HepG2 (cell line): ENCODE data around the gene MAPK13. TPM values are rescaled to one million over a fixed set of nuclear protein-coding genes. Genes with fewer than 3 reads are reported as not detected.

Experiments used
- ATAC-seq: fragments of 200-7000 bp; cut with Tn5 transposase; 3 replicates; pipeline ENCODE4 v1.9.1; 2020; ENCODE audit warnings: mild to moderate bottlenecking, moderate library complexity
- BruUV-seq: library from RNA; stranded (reverse); fragments of 400-500 nt; replicated peaks from 2 replicates; lab custom pipeline; 2021; lab: Mats Ljungman, UMichigan
- CTCF ChIA-PET: fragments of 300-600 bp; formaldehyde crosslinking; extraction: SDS; loops from one replicate; lab custom pipeline; 2021; ENCODE audit warnings: low total read pairs, inconsistent platforms, low intra/inter-chr PET ratio; lab: Yijun Ruan, JAX
- POLR2A ChIA-PET: fragments of 350-600 bp; sonication (Branson Sonifier 250); formaldehyde crosslinking; loops from one replicate; lab custom pipeline; 2020; ENCODE audit warnings: antibody characterized with exemption, inconsistent platforms; lab: Yijun Ruan, JAX
- DNase-seq: peaks from one replicate; pipeline ENCODE4 v3.0.0-alpha.2; 2015; ENCODE audit warnings: low spot score
- FAIRE-seq: peaks from 3 replicates; lab custom pipeline; 2011; peaks lifted over from hg19 to GRCh38; lab: Jason Lieb, UNC
- H2AFZ ChIP-seq: one replicate; pipeline ENCODE4 v1.6.1; 2011; ENCODE audit warnings: low read length, inconsistent platforms
- H3K27ac ChIP-seq: fragments of 300-600 bp; 3 replicates; pipeline ENCODE4 v1.8.0; 2011; ENCODE audit warnings: mixed run types, mild to moderate bottlenecking, mixed read lengths, low read length, inconsistent platforms; ENCODE audit not compliant: insufficient read depth; ENCODE audit errors: extremely low read length
- H3K27me3 ChIP-seq, 2 experiments: fragments of 200-600 bp in 1 of 2; 2 replicates in 1 of 2; 3 replicates in 1 of 2; pipeline versions ENCODE4 v1.6.0 to v1.8.0; 2011; ENCODE audit warnings: low read length in 2 of 2, mild to moderate bottlenecking in 2 of 2, moderate library complexity in 2 of 2, inconsistent platforms in 1 of 2; ENCODE audit not compliant: insufficient read depth in 2 of 2, control insufficient read depth in 1 of 2
- H3K36me3 ChIP-seq, 2 experiments: fragments of 200-600 bp in 1 of 2; replicated peaks in 1 of 2; 2 replicates in 1 of 2; 3 replicates in 1 of 2; pipeline versions ENCODE4 v1.5.1 to v1.8.0; 2011; ENCODE audit warnings: low read length in 2 of 2, inconsistent platforms in 1 of 2; ENCODE audit not compliant: insufficient read depth in 2 of 2, control insufficient read depth in 1 of 2
- H3K4me1 ChIP-seq: 2 replicates; pipeline ENCODE4 v1.5.1; 2012; ENCODE audit warnings: low read length, inconsistent platforms; ENCODE audit not compliant: insufficient read depth
- H3K4me2 ChIP-seq: 2 replicates; pipeline ENCODE4 v1.6.0; 2011; ENCODE audit warnings: low read depth, low read length, inconsistent platforms
- H3K4me3 ChIP-seq, 3 experiments: fragments of 200-600 bp in 1 of 3; sonication (generic), shearing (Covaris generic) in 1 of 3; replicated peaks in 1 of 3; 2 replicates each; pipeline ENCODE4 v1.5.1; 2011 to 2016; ENCODE audit warnings: low read length in 3 of 3, inconsistent platforms in 2 of 3, low read depth in 2 of 3, mild to moderate bottlenecking in 2 of 3, control low read depth in 1 of 3, mixed read lengths in 1 of 3; ENCODE audit not compliant: insufficient read depth in 1 of 3
- H3K79me2 ChIP-seq: one replicate; pipeline ENCODE4 v1.6.1; 2011; ENCODE audit warnings: low read length, inconsistent platforms; ENCODE audit not compliant: insufficient read depth
- H3K9ac ChIP-seq: 2 replicates; pipeline ENCODE4 v1.6.0; 2011; ENCODE audit warnings: mild to moderate bottlenecking, low read depth, low read length, inconsistent platforms; ENCODE audit not compliant: insufficient read depth
- H3K9me3 ChIP-seq: 2 replicates; pipeline ENCODE4 v1.5.1; 2012; ENCODE audit warnings: mild to moderate bottlenecking, low read length
- H4K20me1 ChIP-seq: 2 replicates; pipeline ENCODE4 v1.6.0; 2011; ENCODE audit warnings: inconsistent platforms, mild to moderate bottlenecking, low read length, moderate library complexity; ENCODE audit not compliant: insufficient read depth
- ATM ChIP-seq: fragments of 450-650 bp; IDR thresholded peaks from 2 replicates; pipeline ENCODE4 v1.7.1; 2017; ENCODE audit warnings: mild to moderate bottlenecking, borderline replicate concordance
- BRCA1 ChIP-seq: sonication (generic); formaldehyde crosslinking; IDR thresholded peaks from 2 replicates; pipeline ENCODE4 v1.4.0; 2020; ENCODE audit warnings: missing genetic modification reagents
- ERF ChIP-seq: IDR thresholded peaks from 2 replicates; pipeline ENCODE4 v1.6.1; 2018; ENCODE audit warnings: missing biosample characterization, missing genetic modification reagents
- IKZF4 ChIP-seq: sonication (generic); formaldehyde crosslinking; IDR thresholded peaks from 2 replicates; pipeline ENCODE4 v1.5.1; 2020; ENCODE audit warnings: borderline replicate concordance, mild to moderate bottlenecking, low read depth, missing genetic modification reagents; ENCODE audit errors: not compliant biosample characterization
- IRX3 ChIP-seq: sonication (generic); formaldehyde crosslinking; IDR thresholded peaks from 2 replicates; pipeline ENCODE4 v1.8.1; 2023; ENCODE audit warnings: mild to moderate bottlenecking, low read depth, missing genetic modification reagents, borderline replicate concordance
- MYC ChIP-seq: sonication (generic); formaldehyde crosslinking; IDR thresholded peaks from 2 replicates; pipeline ENCODE4 v1.9.0; 2021; ENCODE audit warnings: missing genetic modification reagents, borderline replicate concordance
- SIN3A ChIP-seq: IDR thresholded peaks from 2 replicates; pipeline ENCODE4 v1.6.1; 2011; ENCODE audit warnings: low read depth, mild to moderate bottlenecking, control low read depth, low read length, borderline replicate concordance
- SPEN ChIP-seq: sonication (generic); formaldehyde crosslinking; IDR thresholded peaks from 2 replicates; pipeline ENCODE4 v1.5.1; 2020; ENCODE audit warnings: low read depth, mild to moderate bottlenecking, missing genetic modification reagents
- THAP9 ChIP-seq: sonication (generic); formaldehyde crosslinking; IDR thresholded peaks from 2 replicates; pipeline ENCODE4; 2020; ENCODE audit warnings: missing genetic modification reagents, mild to moderate bottlenecking, borderline replicate concordance
- ZBTB7B ChIP-seq: sonication (generic); formaldehyde crosslinking; IDR thresholded peaks from 2 replicates; pipeline ENCODE4 v1.4.0; 2020; ENCODE audit warnings: missing genetic modification reagents
- ZNF556 ChIP-seq: sonication (generic); formaldehyde crosslinking; IDR thresholded peaks from 2 replicates; pipeline ENCODE4 v1.4.0; 2020; ENCODE audit warnings: mild to moderate bottlenecking, missing genetic modification reagents, borderline replicate concordance
- ZNF605 ChIP-seq: sonication (generic); formaldehyde crosslinking; IDR thresholded peaks from 2 replicates; pipeline ENCODE4 v1.8.0; 2022; ENCODE audit warnings: mild to moderate bottlenecking, missing genetic modification reagents
- WGBS: methylation state at CpG from one replicate; pipeline ENCODE4 v1.1.6; 2017; ENCODE audit warnings: low lambda C conversion rate; 5-methylcytosine and 5-hydroxymethylcytosine counted together
- in situ Hi-C: cut with HindIII; loops from 2 replicates; pipeline ENCODE4 v1.10.0; 2017; ENCODE audit warnings: low pct_unique_long_range_greater_than_20kb; ENCODE audit not compliant: extremely low pct_ligation_motif_present
- intact Hi-C: fragments of 100-400 bp; cut with micrococcal nuclease; formaldehyde crosslinking; loops from one replicate; pipeline ENCODE4 v1.10.0; 2022; ENCODE audit not compliant: unreplicated experiment
- polyA plus RNA-seq, 8 experiments: library from polyadenylated mRNA; depleted of rRNA in 3 of 8; stranded (reverse) in 7 of 8; unstranded in 1 of 8; fragments of >200 nt; fragmentation: Illumina TruSeq in 4 of 8; extraction: Trizol in 4 of 8; gene quantifications; 2 replicates each; pipeline versions ENCODE4 v1.2.1 to v1.2.3, GENCODE V29; 2011 to 2016; ENCODE audit warnings: low read depth in 4 of 8, missing spikeins in 1 of 8, mixed read lengths in 1 of 8; ENCODE audit not compliant: insufficient read depth in 1 of 8
- total RNA-seq, 5 experiments: library from RNA; depleted of rRNA; stranded (reverse); fragments of >200 nt; fragmentation: Illumina TruSeq; extraction: Trizol; gene quantifications; 2 replicates each; pipeline ENCODE4 v1.2.3, GENCODE V29; 2016; ENCODE audit warnings: low read depth in 1 of 5
- TF ChIP-seq, protein P1 (sequence below): IDR thresholded peaks from 2 replicates; pipeline ENCODE4 v1.6.1; 2016; ENCODE audit warnings: missing compliant biosample characterization, missing genetic modification reagents, borderline replicate concordance
- TF ChIP-seq, protein P2 (sequence below): sonication (generic); formaldehyde crosslinking; IDR thresholded peaks from 2 replicates; pipeline ENCODE4 v1.8.0; 2022; ENCODE audit warnings: mild to moderate bottlenecking, missing genetic modification reagents
- TF ChIP-seq, protein P3 (sequence below): sonication (generic); formaldehyde crosslinking; conservative IDR thresholded peaks from 2 replicates; pipeline ENCODE4 v1.8.0; 2022; ENCODE audit warnings: missing genetic modification reagents

The MAPK13 gene
- total and polyA plus RNA-seq, 2 of the 13 experiments (the other 11 are each of a cell fraction or from before 2014, with no cell fraction given): 12.7 to 43.4 TPM

- H3K9ac ChIP-seq: peak overlapping the region; percentile 46
- no peaks in the 10 kb centered on the region for H3K9me3 ChIP-seq
- no peaks in the 10 kb centered on the region for H3K79me2 ChIP-seq
- WGBS: 7% methylated on average over 8 of the region's 8 CpGs
- peak overlapping the region; percentile 68 for H3K4me2 ChIP-seq
- FAIRE-seq (no peak), ATAC-seq (peak; percentile 48), DNase-seq (peak; percentile 77)
- no peaks in the 10 kb centered on the region for H4K20me1 ChIP-seq
- no peak overlapping the region for H3K27ac ChIP-seq
- in situ Hi-C loops: loop anchor here (5.0 kb wide), 1 partner anchor 235 kb away; no protein-coding TSS in a partner anchor
- ChIA-PET CTCF (no interaction called here), POLR2A (interaction anchor here (0.9 to 2.1 kb wide), 7 partner anchors 12 to 233 kb away, joined by 3 to 22 read pairs (median 6); partner anchors contain the start of gene BRPF3)
- peak overlapping the region in 2 of 3 experiments; percentile 42 to 54; a peak in 4 of 6 replicates for H3K4me3 ChIP-seq
- 0 out of 5 replicates have a peak, but pooled peaks cover 0 to 3% of the 10 kb centered on the region in 2 experiments for H3K36me3 ChIP-seq
- intact Hi-C loops: no loop called here
- no TSS peak for BruUV-seq
- peaks cover 69% of the 10 kb centered on the region for H3K4me1 ChIP-seq
- no peak overlapping the region for H2AFZ ChIP-seq
- no peaks in the 10 kb centered on the region for H3K27me3 ChIP-seq
- TF ChIP-seq IKZF4 (CRISPR knock-in tag): no peak
- TF ChIP-seq, protein P1, sequence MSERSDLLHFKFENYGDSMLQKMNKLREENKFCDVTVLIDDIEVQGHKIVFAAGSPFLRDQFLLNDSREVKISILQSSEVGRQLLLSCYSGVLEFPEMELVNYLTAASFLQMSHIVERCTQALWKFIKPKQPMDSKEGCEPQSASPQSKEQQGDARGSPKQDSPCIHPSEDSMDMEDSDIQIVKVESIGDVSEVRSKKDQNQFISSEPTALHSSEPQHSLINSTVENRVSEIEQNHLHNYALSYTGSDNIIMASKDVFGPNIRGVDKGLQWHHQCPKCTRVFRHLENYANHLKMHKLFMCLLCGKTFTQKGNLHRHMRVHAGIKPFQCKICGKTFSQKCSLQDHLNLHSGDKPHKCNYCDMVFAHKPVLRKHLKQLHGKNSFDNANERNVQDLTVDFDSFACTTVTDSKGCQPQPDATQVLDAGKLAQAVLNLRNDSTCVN: peak; percentile 78
- TF ChIP-seq ERF: peak; percentile 87; the same call in 1 of the 2 replicates
- peak; percentile 77 for TF ChIP-seq SPEN
- TF ChIP-seq BRCA1 (CRISPR knock-in tag): no peak
- no peak for TF ChIP-seq ATM
- TF ChIP-seq THAP9 (CRISPR knock-in tag): peak; percentile 35; the same call in 1 of the 2 replicates
- TF ChIP-seq, protein P2, sequence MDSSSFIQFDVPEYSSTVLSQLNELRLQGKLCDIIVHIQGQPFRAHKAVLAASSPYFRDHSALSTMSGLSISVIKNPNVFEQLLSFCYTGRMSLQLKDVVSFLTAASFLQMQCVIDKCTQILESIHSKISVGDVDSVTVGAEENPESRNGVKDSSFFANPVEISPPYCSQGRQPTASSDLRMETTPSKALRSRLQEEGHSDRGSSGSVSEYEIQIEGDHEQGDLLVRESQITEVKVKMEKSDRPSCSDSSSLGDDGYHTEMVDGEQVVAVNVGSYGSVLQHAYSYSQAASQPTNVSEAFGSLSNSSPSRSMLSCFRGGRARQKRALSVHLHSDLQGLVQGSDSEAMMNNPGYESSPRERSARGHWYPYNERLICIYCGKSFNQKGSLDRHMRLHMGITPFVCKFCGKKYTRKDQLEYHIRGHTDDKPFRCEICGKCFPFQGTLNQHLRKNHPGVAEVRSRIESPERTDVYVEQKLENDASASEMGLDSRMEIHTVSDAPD (CRISPR knock-in tag): no peak
- no peak for TF ChIP-seq IRX3 (CRISPR knock-in tag)
- peak; percentile 64; the same call in 1 of the 2 replicates for TF ChIP-seq ZNF605 (CRISPR knock-in tag)
- TF ChIP-seq, protein P3, sequence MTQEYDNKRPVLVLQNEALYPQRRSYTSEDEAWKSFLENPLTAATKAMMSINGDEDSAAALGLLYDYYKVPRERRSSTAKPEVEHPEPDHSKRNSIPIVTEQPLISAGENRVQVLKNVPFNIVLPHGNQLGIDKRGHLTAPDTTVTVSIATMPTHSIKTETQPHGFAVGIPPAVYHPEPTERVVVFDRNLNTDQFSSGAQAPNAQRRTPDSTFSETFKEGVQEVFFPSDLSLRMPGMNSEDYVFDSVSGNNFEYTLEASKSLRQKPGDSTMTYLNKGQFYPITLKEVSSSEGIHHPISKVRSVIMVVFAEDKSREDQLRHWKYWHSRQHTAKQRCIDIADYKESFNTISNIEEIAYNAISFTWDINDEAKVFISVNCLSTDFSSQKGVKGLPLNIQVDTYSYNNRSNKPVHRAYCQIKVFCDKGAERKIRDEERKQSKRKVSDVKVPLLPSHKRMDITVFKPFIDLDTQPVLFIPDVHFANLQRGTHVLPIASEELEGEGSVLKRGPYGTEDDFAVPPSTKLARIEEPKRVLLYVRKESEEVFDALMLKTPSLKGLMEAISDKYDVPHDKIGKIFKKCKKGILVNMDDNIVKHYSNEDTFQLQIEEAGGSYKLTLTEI (CRISPR knock-in tag): no peak
- 0 out of 2 replicates have a peak, but pooled peaks have one; percentile 39 for TF ChIP-seq ZBTB7B
- peak; percentile 42; the same call in 1 of the 2 replicates for TF ChIP-seq MYC (CRISPR knock-in tag)
- TF ChIP-seq ZNF556 (CRISPR knock-in tag): peak; percentile 13; the same call in 1 of the 2 replicates
- peak; percentile 74; the same call in 1 of the 2 replicates for TF ChIP-seq SIN3A
These were observed 2.8 kb upstream of the MAPK13 start for GRCh38 chr6:36127462-36128016.
